Lower leg skin (tissue), 4 donors: ENCODE data around the gene ALOX15. TPM values are rescaled to one million over a fixed set of nuclear protein-coding genes. Genes with fewer than 3 reads are reported as not detected.

Experiments
- DNase-seq, 2 donors: peaks; one replicate each; pipeline ENCODE4 v3.0.0-alpha.2; 2019; ENCODE audit warnings: low spot score in 2 of 2
- H3K4me3 ChIP-seq: fragments of 200-600 bp; sonication (generic); 2 replicates; pipeline ENCODE4 v1.5.1; 2017; ENCODE audit warnings: mild to moderate bottlenecking, low read depth; ENCODE audit not compliant: poor library complexity, severe bottlenecking
- CTCF ChIP-seq, 3 donors: fragments of 450-650 bp; IDR thresholded peaks; one replicate each; pipeline ENCODE4 v1.5.1; 2016; ENCODE audit warnings: antibody characterized with exemption in 3 of 3, mild to moderate bottlenecking in 3 of 3, moderate library complexity in 2 of 3
- POLR2A ChIP-seq, 2 donors: fragments of 450-650 bp; IDR thresholded peaks; one replicate each; pipeline ENCODE4 v1.6.1; 2016 to 2017; ENCODE audit warnings: antibody characterized with exemption in 2 of 2, mild to moderate bottlenecking in 1 of 2, moderate library complexity in 1 of 2
- WGBS, 2 donors: methylation state at CpG; one replicate each; pipeline ENCODE4 v1.1.5; 2018; 5-methylcytosine and 5-hydroxymethylcytosine counted together
- intact Hi-C: fragments of 100-400 bp; cut with DNase I; formaldehyde crosslinking; loops from one replicate; pipeline ENCODE4 v1.15.0; 2023; ENCODE audit warnings: low total_unique reads
- total RNA-seq, 4 donors: library from RNA; depleted of rRNA; stranded (reverse); fragments of >200 nt; gene quantifications; one replicate each; pipeline ENCODE4 v1.1.0, GENCODE V29; 2016

The ALOX15 gene
- total RNA-seq, 4 donors from 2014 or later, result 0.54 to 0.68 TPM; not detected in 2

DNA sequence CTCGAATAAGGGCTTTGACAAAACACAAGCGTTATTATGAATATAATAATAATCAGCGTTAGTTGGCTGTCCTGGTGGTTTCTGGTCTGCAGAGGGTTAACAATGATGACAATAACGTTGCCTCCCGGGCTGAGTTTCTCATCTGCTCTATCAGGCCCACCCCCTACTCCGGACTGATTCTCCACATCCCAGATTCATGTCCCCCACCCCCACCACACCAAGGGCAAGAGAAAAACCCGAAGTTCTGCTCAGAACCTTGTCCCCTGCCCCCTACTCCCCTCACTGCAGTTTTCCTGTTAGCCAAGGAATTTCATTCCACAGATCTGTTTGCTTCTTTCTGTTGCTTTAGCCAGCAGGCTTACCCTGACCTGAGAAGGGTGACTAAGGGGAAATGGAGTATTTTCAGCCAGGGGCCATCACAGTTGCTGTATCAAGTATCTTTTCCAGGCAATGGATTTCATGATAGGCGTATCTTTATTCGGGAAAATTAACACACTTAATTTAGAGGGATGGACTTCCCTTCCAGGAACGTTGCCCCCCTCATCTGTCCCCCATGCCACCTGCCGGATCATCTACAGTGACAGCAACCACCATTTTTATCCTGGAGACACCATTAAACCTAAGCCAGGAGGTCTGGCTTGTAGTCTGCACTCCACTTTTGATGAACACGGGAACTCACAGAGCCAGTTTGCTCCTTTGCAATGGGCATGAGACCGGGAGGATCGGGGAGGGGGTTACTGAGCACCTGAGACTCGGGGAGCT lies 23.7 kb downstream of the ALOX15 start:
- WGBS, 2 donors, result 57% methylated on average over 15 of the region's 15 CpGs
- intact Hi-C loops, result no loop called here

GRCh38 chr17:4617090-4617489 lies 24.4 kb downstream of the ALOX15 start:
- intact Hi-C loops, result no loop called here
- WGBS, 2 donors, result 83 to 88% methylated on average over 17 of the region's 17 CpGs
- TF ChIP-seq CTCF (IDR thresholded peaks at IDR 0.05) (no peak), POLR2A (IDR thresholded peaks at IDR 0.05) (no peak)
- no peak for DNase-seq
- H3K4me3 ChIP-seq, result no peak overlapping the region

More for the DNA sequence above, 23.7 kb downstream of the ALOX15 start:
- TF ChIP-seq CTCF (IDR thresholded peaks at IDR 0.05), result no peak
- TF ChIP-seq POLR2A (IDR thresholded peaks at IDR 0.05), result no peak
- DNase-seq, result no peak
- no peak overlapping the region for H3K4me3 ChIP-seq

GRCh38 chr17:4616476-4616875 lies 25.0 kb downstream of the ALOX15 start:
- intact Hi-C loops, result no loop called here
- TF ChIP-seq CTCF (IDR thresholded peaks at IDR 0.05), result no peak
- no peak for TF ChIP-seq POLR2A (IDR thresholded peaks at IDR 0.05)
- no peak for DNase-seq
- H3K4me3 ChIP-seq, result no peak overlapping the region
- WGBS, 2 donors, result 85% methylated on average over 9 of the region's 9 CpGs

DNA sequence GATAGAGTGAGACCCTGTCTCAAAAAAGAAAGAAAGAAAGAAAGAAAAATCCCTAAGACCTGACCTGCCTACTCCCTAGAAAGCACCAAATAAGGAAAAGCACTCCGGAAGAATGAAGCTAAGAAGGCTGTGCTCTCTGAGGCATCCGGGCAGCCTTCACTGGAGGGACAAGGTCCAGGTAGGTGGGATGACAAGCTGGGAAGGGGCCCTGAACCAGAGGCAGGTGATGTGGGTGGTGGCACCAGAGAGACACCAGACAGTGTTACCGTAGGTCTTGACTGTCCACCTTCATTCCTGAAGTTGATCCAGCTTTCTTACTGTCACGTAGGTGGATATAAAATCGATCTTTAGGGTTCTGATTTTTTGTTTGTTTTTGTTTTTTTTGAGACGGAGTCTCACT lies 30.8 kb downstream of the ALOX15 start:
- no peak for DNase-seq
- intact Hi-C loops, result no loop called here
- no peak for TF ChIP-seq CTCF (IDR thresholded peaks at IDR 0.05)
- no peak for TF ChIP-seq POLR2A (IDR thresholded peaks at IDR 0.05)
- 90 to 92% methylated on average over 6 of the region's 6 CpGs for WGBS, 2 donors
- no peak overlapping the region for H3K4me3 ChIP-seq

DNA sequence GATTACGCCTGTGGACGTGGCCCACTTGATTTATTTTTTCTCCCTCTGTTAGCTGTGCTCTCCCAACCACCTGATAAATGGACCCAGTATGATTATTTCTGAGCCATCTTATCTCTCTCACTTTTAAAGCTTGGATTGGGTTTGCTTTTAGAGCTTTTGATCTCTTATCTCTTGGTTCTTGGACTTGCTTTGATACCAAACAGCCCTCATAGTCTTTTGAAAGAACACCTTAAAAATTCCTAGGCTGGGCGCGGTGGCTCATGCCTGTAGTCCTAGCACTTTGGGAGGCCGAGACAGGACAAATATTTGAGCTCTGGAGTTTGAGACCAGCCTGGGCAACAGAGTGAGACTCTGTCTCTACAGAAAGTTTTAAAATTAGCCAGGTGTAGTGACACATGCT lies 31.3 kb downstream of the ALOX15 start:
- no peak for TF ChIP-seq CTCF (IDR thresholded peaks at IDR 0.05)
- no peak for TF ChIP-seq POLR2A (IDR thresholded peaks at IDR 0.05)
- H3K4me3 ChIP-seq, result no peak overlapping the region
- intact Hi-C loops, result no loop called here
- 87 to 94% methylated on average over 5 of the region's 5 CpGs for WGBS, 2 donors
- no peak for DNase-seq

DNA sequence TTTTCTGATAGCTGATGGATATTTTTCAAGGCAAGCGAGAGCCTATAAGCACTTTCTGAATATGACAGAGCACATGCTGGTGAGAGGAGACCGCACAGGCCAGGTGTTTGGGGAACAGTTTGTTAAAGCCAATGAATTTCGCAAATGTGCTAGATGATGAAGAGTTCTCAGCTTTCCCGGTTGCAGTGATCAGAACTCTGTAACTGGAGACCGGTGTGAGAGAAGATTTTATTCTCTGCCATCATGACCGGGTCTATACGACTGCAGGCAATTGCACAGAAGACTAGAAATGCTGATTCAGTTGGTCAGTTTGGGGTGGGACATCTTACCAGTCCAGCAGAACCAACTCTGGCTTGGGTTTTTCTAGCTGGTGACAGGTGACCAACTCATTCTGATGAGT lies 31.7 kb downstream of the ALOX15 start:
- TF ChIP-seq CTCF (IDR thresholded peaks at IDR 0.05), result no peak
- no peak for TF ChIP-seq POLR2A (IDR thresholded peaks at IDR 0.05)
- H3K4me3 ChIP-seq, result no peak overlapping the region
- intact Hi-C loops, result no loop called here
- DNase-seq, result no peak
- 91 to 92% methylated on average over 7 of the region's 7 CpGs for WGBS, 2 donors
